NCI-H2081 treated with DMSO at 0.1 percent for 48 hours (cell line): ENCODE data around the gene SF1.

Experiments used
- DNase-seq: peaks from one replicate; lab custom pipeline; 2025; lab: John Stamatoyannopoulos, UW

The SF1 gene

GRCh38 chr11:64723117-64723906 lies 55.0 kb downstream of the SF1 start, which contains the start of gene NRXN2:
Gene NRXN2, minus strand, starts transcription at chr11:64723197. Its CDS starts 9,498 bp downstream, at chr11:64713699.
- DNase-seq, result peak; percentile 5

GRCh38 chr11:64722141-64723065 lies 55.9 kb downstream of the SF1 start:
- no peak for DNase-seq

- no peak for DNase-seq
Measured at GRCh38 chr11:64721359-64721699, 57.0 kb downstream of the SF1 start.

GRCh38 chr11:64720640-64721358 lies 57.5 kb downstream of the SF1 start:
- DNase-seq, result no peak

- no peak for DNase-seq
Measured at GRCh38 chr11:64720167-64720566, 58.2 kb downstream of the SF1 start.

- DNase-seq, result no peak
Measured at GRCh38 chr11:64719406-64719805, 58.9 kb downstream of the SF1 start.

GRCh38 chr11:64718780-64719124 lies 59.6 kb downstream of the SF1 start:
- DNase-seq, result no peak

GRCh38 chr11:64718084-64718779 lies 60.1 kb downstream of the SF1 start:
- DNase-seq, result no peak

GRCh38 chr11:64717268-64717578 lies 61.1 kb downstream of the SF1 start:
- DNase-seq, result no peak

- no peak for DNase-seq
Measured at GRCh38 chr11:64716473-64717267, 61.7 kb downstream of the SF1 start.

- no peak for DNase-seq
Measured at GRCh38 chr11:64715756-64716472, 62.4 kb downstream of the SF1 start.

GRCh38 chr11:64715110-64715509 lies 63.2 kb downstream of the SF1 start:
- no peak for DNase-seq

- no peak for DNase-seq
Measured at GRCh38 chr11:64714666-64715065, 63.7 kb downstream of the SF1 start.
